Choroid plexus epithelial cell (primary cell): ENCODE measurements around the gene CEACAM19.

ENCODE experiments used
- DNase-seq: peaks from one replicate; pipeline ENCODE4 v3.0.0-alpha.2; 2010; ENCODE audit warnings: low read depth
- H3K4me3 ChIP-seq: 2 replicates; pipeline ENCODE4 v1.5.1; 2011; ENCODE audit warnings: low read depth, mild to moderate bottlenecking, control low read depth, low read length, moderate library complexity
- CTCF ChIP-seq: conservative IDR thresholded peaks from 2 replicates; pipeline ENCODE4 v1.5.1; 2011; ENCODE audit warnings: low read depth, mild to moderate bottlenecking, control low read depth, inconsistent platforms, low read length, moderate library complexity

Gene CEACAM19

GRCh38 chr19:44660081-44660480, 11.2 kb upstream of the CEACAM19 start:
- no peak overlapping the region for H3K4me3 ChIP-seq
- no peak for TF ChIP-seq CTCF
- DNase-seq, result no peak

DNA sequence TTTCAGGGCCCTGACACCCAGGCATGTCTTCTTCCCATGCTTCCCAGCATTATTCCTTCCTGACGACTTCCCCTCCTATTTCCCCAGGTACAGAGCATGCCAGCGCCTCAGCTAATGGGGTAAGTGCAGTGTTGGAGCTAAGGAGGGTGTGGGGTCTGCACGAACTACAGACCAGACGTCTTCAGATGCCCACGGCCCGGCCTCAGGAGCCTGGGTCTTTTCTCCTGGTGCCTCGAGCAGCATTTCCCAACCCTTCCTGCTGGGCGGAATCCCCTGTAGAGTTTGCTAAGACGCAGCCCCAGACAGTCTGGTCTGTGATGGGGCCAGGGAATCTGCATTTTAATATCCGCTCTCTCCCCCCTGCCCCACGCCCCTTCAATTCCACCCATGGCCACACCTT, 10.1 kb upstream of the CEACAM19 start:
- no peak overlapping the region for H3K4me3 ChIP-seq
- TF ChIP-seq CTCF, result no peak
- no peak for DNase-seq

- no peak for TF ChIP-seq CTCF
- H3K4me3 ChIP-seq, result no peak overlapping the region
- DNase-seq, result no peak
These were observed 9.4 kb upstream of the CEACAM19 start for GRCh38 chr19:44661904-44662303.

DNA sequence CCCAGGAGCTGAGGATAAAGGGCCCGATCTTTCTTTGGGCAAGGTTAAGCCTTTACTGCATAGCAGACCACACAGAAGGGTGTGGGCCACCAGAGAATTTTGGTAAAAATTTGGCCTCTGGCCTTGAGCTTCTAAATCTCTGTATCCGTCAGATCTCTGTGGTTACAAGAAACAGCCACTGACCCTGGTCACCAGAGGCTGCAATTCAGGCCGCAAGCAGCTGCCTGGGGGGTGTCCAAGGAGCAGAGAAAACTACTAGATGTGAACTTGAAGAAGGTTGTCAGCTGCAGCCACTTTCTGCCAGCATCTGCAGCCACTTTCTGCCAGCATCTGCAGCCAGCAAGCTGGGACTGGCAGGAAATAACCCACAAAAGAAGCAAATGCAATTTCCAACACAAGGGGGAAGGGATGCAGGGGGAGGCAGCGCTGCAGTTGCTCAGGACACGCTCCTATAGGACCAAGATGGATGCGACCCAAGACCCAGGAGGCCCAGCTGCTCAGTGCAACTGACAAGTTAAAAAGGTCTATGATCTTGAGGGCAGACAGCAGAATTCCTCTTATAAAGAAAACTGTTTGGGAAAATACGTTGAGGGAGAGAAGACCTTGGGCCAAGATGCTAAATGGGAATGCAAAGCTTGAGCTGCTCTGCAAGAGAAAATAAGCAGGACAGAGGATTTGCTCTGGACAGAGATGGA, 8.4 kb upstream of the CEACAM19 start:
- no peak overlapping the region for H3K4me3 ChIP-seq
- no peak for TF ChIP-seq CTCF
- peak; percentile 26 for DNase-seq

DNA sequence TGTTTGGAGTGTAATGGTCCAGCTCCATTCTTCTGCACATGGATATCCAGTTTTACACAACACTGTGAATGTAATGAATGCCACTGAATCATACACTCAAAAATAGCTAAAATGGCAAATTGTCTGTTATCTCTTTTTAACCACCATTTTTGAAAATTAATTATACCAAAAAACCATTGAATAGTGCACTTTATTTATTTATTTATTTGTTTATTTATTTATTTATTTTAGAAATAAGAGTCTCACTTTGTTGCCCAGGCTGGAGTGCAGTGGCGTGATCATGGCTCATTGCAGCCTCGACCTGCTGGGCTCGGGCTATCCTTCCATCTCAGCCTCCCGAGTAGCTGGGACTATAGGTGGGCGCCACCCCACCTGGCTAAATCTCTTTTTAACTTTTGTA, 7.3 kb upstream of the CEACAM19 start:
- no peak for TF ChIP-seq CTCF
- no peak overlapping the region for H3K4me3 ChIP-seq
- no peak for DNase-seq

- no peak for DNase-seq
- H3K4me3 ChIP-seq, result no peak overlapping the region
- no peak for TF ChIP-seq CTCF
These were observed 6.3 kb upstream of the CEACAM19 start for GRCh38 chr19:44664976-44665375.

DNA sequence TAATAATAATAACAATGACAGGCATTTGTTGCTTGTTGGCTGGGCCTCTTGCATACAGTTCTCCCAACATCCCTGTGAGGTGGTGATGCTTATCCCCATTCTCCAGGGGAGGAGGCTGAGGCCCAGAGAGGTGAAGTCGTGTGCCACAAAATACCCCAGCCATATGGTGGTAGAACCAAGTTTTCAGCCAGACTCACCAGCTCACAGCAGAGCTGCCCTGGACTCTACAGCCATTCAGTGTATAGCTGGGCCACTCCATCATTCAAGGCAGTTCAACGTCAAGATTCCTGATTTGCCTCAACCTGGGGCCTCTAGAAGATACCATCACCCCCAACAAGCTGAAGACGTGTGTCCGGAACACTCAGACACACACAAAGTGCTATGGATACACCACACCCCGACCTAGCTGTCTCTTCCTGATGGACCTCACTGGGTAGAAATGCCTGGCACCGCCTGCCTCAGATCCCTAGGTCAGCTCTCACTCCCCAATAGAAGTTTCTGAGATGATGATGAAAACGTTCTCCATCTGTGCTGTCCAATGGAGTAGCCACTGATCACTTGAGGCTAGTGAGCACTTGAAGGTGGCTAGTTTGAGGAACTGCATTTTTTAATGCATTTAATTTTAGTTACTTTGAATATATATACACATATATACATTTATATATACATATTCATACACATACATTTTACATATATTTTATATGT, 4.3 kb upstream of the CEACAM19 start:
- no peak overlapping the region for H3K4me3 ChIP-seq
- no peak for DNase-seq
- no peak for TF ChIP-seq CTCF
